Astrocyte (in vitro differentiated cells and primary cell): ENCODE measurements around the gene ARF3. TPM values are rescaled to one million over a fixed set of nuclear protein-coding genes. Genes with fewer than 3 reads are reported as not detected.
A peak's percentile ranks its signal among the peaks of the same experiment; 100 is the strongest.

Experiments
- DNase-seq: peaks from one replicate; pipeline ENCODE4 v3.0.0-alpha.2; 2010; ENCODE audit warnings: low read depth
- FAIRE-seq: peaks from 2 replicates; lab custom pipeline; 2011; peaks lifted over from hg19 to GRCh38; lab: Jason Lieb, UNC
- H2AFZ ChIP-seq: 2 replicates; pipeline ENCODE4 v1.6.0; 2012; ENCODE audit warnings: low read depth, low read length, inconsistent platforms
- H3K27ac ChIP-seq: 2 replicates; pipeline ENCODE4 v1.5.1; 2011; ENCODE audit warnings: low read depth, low read length, inconsistent platforms
- H3K27me3 ChIP-seq: 2 replicates; pipeline ENCODE4 v1.6.0; 2011; ENCODE audit warnings: low read length, inconsistent platforms; ENCODE audit not compliant: insufficient read depth
- H3K36me3 ChIP-seq: 2 replicates; pipeline ENCODE4 v1.5.1; 2011; ENCODE audit warnings: low read length, inconsistent platforms; ENCODE audit not compliant: insufficient read depth
- H3K4me1 ChIP-seq: 2 replicates; pipeline ENCODE4 v1.5.1; 2011; ENCODE audit warnings: low read length, inconsistent platforms; ENCODE audit not compliant: insufficient read depth
- H3K4me2 ChIP-seq: 2 replicates; pipeline ENCODE4 v1.6.0; 2012; ENCODE audit warnings: low read length, inconsistent platforms
- H3K4me3 ChIP-seq: 2 replicates; pipeline ENCODE4 v1.5.1; 2011; ENCODE audit warnings: low read depth, mild to moderate bottlenecking, low read length, inconsistent platforms; ENCODE audit not compliant: insufficient read depth
- H3K79me2 ChIP-seq: 2 replicates; pipeline ENCODE4 v1.6.0; 2012; ENCODE audit warnings: mild to moderate bottlenecking, low read length, inconsistent platforms; ENCODE audit not compliant: insufficient read depth
- H3K9ac ChIP-seq: 2 replicates; pipeline ENCODE4 v1.6.0; 2012; ENCODE audit warnings: mild to moderate bottlenecking, low read length, inconsistent platforms
- H3K9me3 ChIP-seq: 2 replicates; pipeline ENCODE4 v1.5.1; 2012; ENCODE audit warnings: low read depth, mild to moderate bottlenecking, low read length, inconsistent platforms; ENCODE audit not compliant: insufficient read depth
- H4K20me1 ChIP-seq: 2 replicates; pipeline ENCODE4 v1.6.0; 2012; ENCODE audit warnings: low read length, inconsistent platforms; ENCODE audit not compliant: insufficient read depth
- H3K27ac Mint-ChIP-seq: one replicate; pipeline ENCODE4 v1.8.0; 2021; ENCODE audit warnings: mild to moderate bottlenecking, mixed read lengths; ENCODE audit not compliant: unreplicated experiment
- H3K27me3 Mint-ChIP-seq: one replicate; pipeline ENCODE4 v1.8.0; 2021; ENCODE audit warnings: low read depth, mixed read lengths; ENCODE audit not compliant: unreplicated experiment
- H3K36me3 Mint-ChIP-seq: one replicate; pipeline ENCODE4 v1.8.0; 2021; ENCODE audit warnings: low read depth, mixed read lengths; ENCODE audit not compliant: unreplicated experiment
- H3K4me1 Mint-ChIP-seq: one replicate; pipeline ENCODE4 v1.8.0; 2021; ENCODE audit warnings: low read depth, mixed read lengths; ENCODE audit not compliant: unreplicated experiment
- H3K4me3 Mint-ChIP-seq: one replicate; pipeline ENCODE4 v1.8.0; 2021; ENCODE audit warnings: mild to moderate bottlenecking, moderate library complexity, mixed read lengths; ENCODE audit not compliant: unreplicated experiment
- H3K9me3 Mint-ChIP-seq: one replicate; pipeline ENCODE4 v1.8.0; 2021; ENCODE audit warnings: mild to moderate bottlenecking, mixed read lengths; ENCODE audit not compliant: unreplicated experiment
- EZH2 ChIP-seq: IDR thresholded peaks from 2 replicates; pipeline ENCODE4 v1.6.1; 2012; ENCODE audit warnings: mild to moderate bottlenecking, low read length, inconsistent platforms; ENCODE audit not compliant: insufficient read depth
- total RNA-seq: library from RNA; stranded (reverse); gene quantifications from 2 replicates; pipeline ENCODE4 v1.2.1, GENCODE V29; 2021
- TF ChIP-seq, protein P1 (sequence below): IDR thresholded peaks from 2 replicates; pipeline ENCODE4 v1.5.1; 2011; ENCODE audit warnings: low read depth, mild to moderate bottlenecking, inconsistent platforms, low read length, moderate library complexity; ENCODE audit not compliant: insufficient read depth

The ARF3 gene
- total RNA-seq, 1 donor from 2014 or later, result 229 TPM

DNA sequence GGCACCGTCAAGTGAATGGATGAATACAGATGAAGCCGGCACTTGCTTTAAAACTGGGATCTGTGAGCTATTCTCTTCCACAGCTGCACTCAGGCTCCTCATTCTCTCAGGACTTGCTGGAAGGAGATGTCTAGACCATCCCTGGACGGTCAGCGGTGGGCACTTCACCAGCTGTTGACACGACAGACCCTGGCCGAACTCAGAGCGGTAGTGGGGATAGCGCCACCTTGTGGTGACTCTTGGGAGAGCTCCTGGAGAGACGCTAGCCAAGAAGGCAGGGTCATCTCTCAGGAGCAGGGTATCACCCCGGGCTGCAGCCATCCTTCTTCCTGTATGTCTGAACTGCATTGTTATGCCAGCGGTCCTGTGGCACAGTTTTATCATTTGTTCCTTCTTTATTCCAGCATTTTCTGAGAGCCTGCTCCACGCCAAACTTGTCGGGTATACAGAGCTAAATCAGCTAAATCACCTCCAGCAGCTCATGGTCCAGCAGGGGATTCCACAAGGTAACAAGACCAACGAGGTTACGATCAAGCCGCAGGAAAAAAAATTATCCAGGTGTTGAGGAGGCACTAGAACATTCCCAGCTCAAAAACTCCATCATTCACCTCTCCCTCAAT lies 30.9 kb upstream of the ARF3 start:
- Mint-ChIP-seq H3K36me3 (no peaks in the 10 kb centered on the region), H3K4me1 (peaks cover 9% of the 10 kb centered on the region), H3K27ac (no peak overlapping the region), H3K27me3 (peaks cover 70% of the 10 kb centered on the region), H3K9me3 (no peaks in the 10 kb centered on the region), H3K4me3 (no peak overlapping the region)
- H3K36me3 ChIP-seq, result no peaks in the 10 kb centered on the region
- no peaks in the 10 kb centered on the region for H3K79me2 ChIP-seq
- H3K4me3 ChIP-seq, result no peak overlapping the region
- H4K20me1 ChIP-seq, result peaks cover 11% of the 10 kb centered on the region
- H2AFZ ChIP-seq, result no peak overlapping the region
- DNase-seq (no peak), FAIRE-seq (no peak)
- no peak overlapping the region for H3K4me2 ChIP-seq
- H3K9ac ChIP-seq, result no peak overlapping the region
- H3K9me3 ChIP-seq, result peaks cover 3% of the 10 kb centered on the region
- H3K4me1 ChIP-seq, result no peaks in the 10 kb centered on the region
- peaks cover 69% of the 10 kb centered on the region for H3K27me3 ChIP-seq
- TF ChIP-seq EZH2, result peak; percentile 7
- TF ChIP-seq, protein P1, sequence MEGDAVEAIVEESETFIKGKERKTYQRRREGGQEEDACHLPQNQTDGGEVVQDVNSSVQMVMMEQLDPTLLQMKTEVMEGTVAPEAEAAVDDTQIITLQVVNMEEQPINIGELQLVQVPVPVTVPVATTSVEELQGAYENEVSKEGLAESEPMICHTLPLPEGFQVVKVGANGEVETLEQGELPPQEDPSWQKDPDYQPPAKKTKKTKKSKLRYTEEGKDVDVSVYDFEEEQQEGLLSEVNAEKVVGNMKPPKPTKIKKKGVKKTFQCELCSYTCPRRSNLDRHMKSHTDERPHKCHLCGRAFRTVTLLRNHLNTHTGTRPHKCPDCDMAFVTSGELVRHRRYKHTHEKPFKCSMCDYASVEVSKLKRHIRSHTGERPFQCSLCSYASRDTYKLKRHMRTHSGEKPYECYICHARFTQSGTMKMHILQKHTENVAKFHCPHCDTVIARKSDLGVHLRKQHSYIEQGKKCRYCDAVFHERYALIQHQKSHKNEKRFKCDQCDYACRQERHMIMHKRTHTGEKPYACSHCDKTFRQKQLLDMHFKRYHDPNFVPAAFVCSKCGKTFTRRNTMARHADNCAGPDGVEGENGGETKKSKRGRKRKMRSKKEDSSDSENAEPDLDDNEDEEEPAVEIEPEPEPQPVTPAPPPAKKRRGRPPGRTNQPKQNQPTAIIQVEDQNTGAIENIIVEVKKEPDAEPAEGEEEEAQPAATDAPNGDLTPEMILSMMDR, result peak; percentile 73
- no peak overlapping the region for H3K27ac ChIP-seq

DNA sequence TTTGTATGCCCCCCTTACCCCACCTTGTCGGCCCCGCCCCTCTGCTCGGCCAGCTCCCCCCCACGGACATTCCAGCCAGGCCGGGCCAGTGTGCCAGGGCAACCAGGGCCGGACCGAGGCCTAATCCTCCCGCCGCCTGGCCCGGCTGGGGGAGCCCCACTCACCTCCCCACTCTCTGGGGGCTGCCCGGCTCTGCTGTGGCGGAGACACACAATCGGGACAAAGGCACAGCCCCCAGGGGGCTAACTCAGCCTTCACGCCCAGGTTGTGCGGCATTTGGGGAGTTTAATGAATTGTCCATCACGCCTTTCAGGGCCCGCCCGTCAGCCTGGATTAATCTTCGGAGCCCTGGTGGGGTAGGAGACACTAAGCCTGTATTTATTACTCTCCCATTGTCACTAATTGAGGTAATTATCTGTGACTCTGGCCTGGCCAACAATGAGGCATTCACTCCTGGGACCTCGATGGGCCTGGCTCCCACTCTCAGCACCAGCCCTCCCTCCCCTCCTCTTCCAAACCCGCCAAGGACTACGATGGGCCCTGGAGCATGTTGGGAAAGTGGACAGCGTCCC lies 29.5 kb upstream of the ARF3 start:
- no peak overlapping the region for H3K9ac ChIP-seq
- no peak overlapping the region for H2AFZ ChIP-seq
- Mint-ChIP-seq H3K4me1 (peaks cover 9% of the 10 kb centered on the region), H3K36me3 (no peaks in the 10 kb centered on the region), H3K27ac (no peak overlapping the region), H3K27me3 (peaks cover 79% of the 10 kb centered on the region), H3K4me3 (no peak overlapping the region), H3K9me3 (peaks cover 5% of the 10 kb centered on the region)
- H4K20me1 ChIP-seq, result peaks cover 21% of the 10 kb centered on the region
- H3K27ac ChIP-seq, result no peak overlapping the region
- DNase-seq (no peak), FAIRE-seq (no peak)
- H3K9me3 ChIP-seq, result peaks cover 5% of the 10 kb centered on the region
- peaks cover 77% of the 10 kb centered on the region for H3K27me3 ChIP-seq
- no peaks in the 10 kb centered on the region for H3K79me2 ChIP-seq
- H3K4me2 ChIP-seq, result no peak overlapping the region
- no peak overlapping the region for H3K4me3 ChIP-seq
- no peaks in the 10 kb centered on the region for H3K4me1 ChIP-seq
- peak; percentile 75 for TF ChIP-seq EZH2
- TF ChIP-seq, protein P1, result no peak
- no peaks in the 10 kb centered on the region for H3K36me3 ChIP-seq

DNA sequence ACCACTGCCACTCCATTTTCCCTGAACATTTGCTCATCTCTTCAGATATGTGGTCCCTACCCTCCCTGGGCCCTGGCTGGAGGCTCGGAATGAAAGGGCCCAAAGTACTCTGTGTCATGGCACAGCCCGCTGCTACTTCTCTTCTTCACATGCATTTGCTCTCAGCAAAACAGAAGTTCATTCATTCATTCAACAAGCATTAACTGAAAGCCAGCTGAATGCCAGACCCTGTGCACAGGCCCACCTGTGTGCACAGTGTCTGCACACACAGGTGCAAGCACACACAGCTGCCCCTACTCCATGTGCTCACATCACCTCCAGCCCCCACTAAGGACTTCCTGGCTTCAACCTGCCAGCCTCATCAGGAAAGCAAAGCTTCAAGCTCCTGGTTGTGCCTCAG lies 28.6 kb upstream of the ARF3 start:
- H3K9me3 ChIP-seq, result peaks cover 9% of the 10 kb centered on the region
- H3K79me2 ChIP-seq, result no peaks in the 10 kb centered on the region
- H3K36me3 Mint-ChIP-seq, result no peaks in the 10 kb centered on the region
- FAIRE-seq (no peak), DNase-seq (no peak)
- TF ChIP-seq EZH2, result no peak
- TF ChIP-seq, protein P1, result no peak
- H3K9ac ChIP-seq, result no peak overlapping the region
- peaks cover 24% of the 10 kb centered on the region for H4K20me1 ChIP-seq
- H3K4me2 ChIP-seq, result no peak overlapping the region
- H3K4me1 ChIP-seq, result peaks cover 5% of the 10 kb centered on the region
- no peak overlapping the region for H3K27ac Mint-ChIP-seq
- no peak overlapping the region for H3K4me3 ChIP-seq
- H3K4me3 Mint-ChIP-seq, result no peak overlapping the region
- H3K27me3 ChIP-seq, result peaks cover 83% of the 10 kb centered on the region
- H3K27me3 Mint-ChIP-seq, result peaks cover 83% of the 10 kb centered on the region
- no peak overlapping the region for H3K27ac ChIP-seq
- peaks cover 8% of the 10 kb centered on the region for H3K9me3 Mint-ChIP-seq
- no peaks in the 10 kb centered on the region for H3K36me3 ChIP-seq
- no peak overlapping the region for H2AFZ ChIP-seq
- peaks cover 7% of the 10 kb centered on the region for H3K4me1 Mint-ChIP-seq
